A549 treated with AZD2906 at 1 μM for 4 hours (cell line): ENCODE measurements around the gene TMC6. TPM values are rescaled to one million over a fixed set of nuclear protein-coding genes. Genes with fewer than 3 reads are reported as not detected.

Experiments
- total RNA-seq: library from RNA; stranded (reverse); fragments of 200-300 nt; extraction: Qiagen RNA extraction; gene quantifications from 5 replicates; pipeline ENCODE4 v1.2.3, GENCODE V29; 2022

TMC6 gene
- 7.7 to 12.7 TPM (median 10.9 TPM) in 5 replicates for total RNA-seq

GRCh38 chr17:78128551-78129350 is at the start of gene TMC6:
TSS of gene TMC6 (minus strand) at chr17:78128755. CDS start at chr17:78126832, 1,923 bp downstream.

GRCh38 chr17:78168242-78168902 is 39.8 kb upstream of the TMC6 start, which contains the start of gene SYNGR2:
TSS of gene SYNGR2 (plus strand) at chr17:78168581. CDS start at chr17:78168617, 36 bp downstream.

GRCh38 chr17:78130437-78131101 is 2.0 kb upstream of the TMC6 start, which contains the start of gene TMC8:
TSS of gene TMC8 (plus strand) at chr17:78130771. CDS start at chr17:78131589, 818 bp downstream.

Other genes starting within 250 kb of the TMC6 start
- 1.8 to 2.5 TPM (median 2.3 TPM) in 5 replicates for gene TNRC6C, start 170.1 kb downstream of the TMC6 start, total RNA-seq
- 0.14 to 0.30 TPM (median 0.25 TPM) in 5 replicates for gene TMC8, start 2.0 kb upstream of the TMC6 start, total RNA-seq
- not detected in 5 replicates for gene C17orf99, start 17.6 kb upstream of the TMC6 start, total RNA-seq
- gene SYNGR2, start 39.8 kb upstream of the TMC6 start, total RNA-seq: 117 to 208 TPM (median 186 TPM) in 5 replicates
- 237 to 293 TPM (median 246 TPM) in 5 replicates for gene TK1, start 58.3 kb upstream of the TMC6 start, total RNA-seq
- 35.2 to 55.4 TPM (median 36.3 TPM) in 5 replicates for gene AFMID, start 58.6 kb upstream of the TMC6 start, total RNA-seq
- gene BIRC5, start 85.5 kb upstream of the TMC6 start, total RNA-seq: 93.1 to 114 TPM (median 97.6 TPM) in 5 replicates
- gene TMEM235, start 102.9 kb upstream of the TMC6 start, total RNA-seq: not detected in 5 replicates
- gene SOCS3, start 231.3 kb upstream of the TMC6 start, total RNA-seq: 27.7 to 35.1 TPM (median 32.4 TPM) in 5 replicates
- 20.5 to 24.6 TPM (median 22.8 TPM) in 5 replicates for gene PGS1, start 249.9 kb upstream of the TMC6 start, total RNA-seq